GM10847 (cell line): ENCODE measurements around the gene ASCL5.

Experiments used
- POLR2A ChIP-seq: IDR thresholded peaks from 2 replicates; pipeline ENCODE4 v1.6.1; 2011; ENCODE audit not compliant: insufficient read length; ENCODE audit errors: extremely low read depth

ASCL5 gene

GRCh38 chr1:201142011-201142848 is 15.2 kb upstream of the ASCL5 start:
- TF ChIP-seq POLR2A: no peak

- TF ChIP-seq POLR2A: no peak
Observed at GRCh38 chr1:201141418-201141817, 14.4 kb upstream of the ASCL5 start.

- no peak for TF ChIP-seq POLR2A
Observed at GRCh38 chr1:201140941-201141260, 13.9 kb upstream of the ASCL5 start.

GRCh38 chr1:201140235-201140940 is 13.4 kb upstream of the ASCL5 start:
- no peak for TF ChIP-seq POLR2A

- TF ChIP-seq POLR2A: no peak
Observed at GRCh38 chr1:201139756-201140155, 12.8 kb upstream of the ASCL5 start.

GRCh38 chr1:201139306-201139705 is 12.3 kb upstream of the ASCL5 start:
- TF ChIP-seq POLR2A: no peak

- no peak for TF ChIP-seq POLR2A
Observed at GRCh38 chr1:201138311-201138840, 11.4 kb upstream of the ASCL5 start.

- TF ChIP-seq POLR2A: no peak
Observed at GRCh38 chr1:201137579-201138310, 10.8 kb upstream of the ASCL5 start.

- TF ChIP-seq POLR2A: no peak
Observed at GRCh38 chr1:201137024-201137392, 10.0 kb upstream of the ASCL5 start.

GRCh38 chr1:201136355-201137023 is 9.5 kb upstream of the ASCL5 start:
- no peak for TF ChIP-seq POLR2A

- no peak for TF ChIP-seq POLR2A
Observed at GRCh38 chr1:201134405-201134804, 7.4 kb upstream of the ASCL5 start.

GRCh38 chr1:201131398-201131797 is 4.4 kb upstream of the ASCL5 start:
- no peak for TF ChIP-seq POLR2A

- TF ChIP-seq POLR2A: no peak
Observed at GRCh38 chr1:201128962-201129361, 2.0 kb upstream of the ASCL5 start.

GRCh38 chr1:201128476-201128875 is 1.5 kb upstream of the ASCL5 start:
- no peak for TF ChIP-seq POLR2A

GRCh38 chr1:201127755-201128455 is 921 bp upstream of the ASCL5 start:
- no peak for TF ChIP-seq POLR2A
